ENCODE data around the gene UCP2.
A peak's percentile ranks its signal among the peaks of the same experiment; 100 is the strongest.

The UCP2 gene

GRCh38 chr11:73982595-73982989, at the start of gene UCP2:
Gene UCP2 (minus strand): TSS chr11:73982843. CDS start chr11:73978378, 4,465 bp downstream.
- H3K9me3 Mint-ChIP-seq: no peaks in the 10 kb centered on the region
- H3K4me1 Mint-ChIP-seq (ENCODE audit: low read depth): peaks cover 65% of the 10 kb centered on the region
- peaks cover 59% of the 10 kb centered on the region for H3K36me3 Mint-ChIP-seq (ENCODE audit: low read depth)
- H3K27me3 Mint-ChIP-seq: no peaks in the 10 kb centered on the region
- DNase-seq: peak; percentile 90
- H3K27ac Mint-ChIP-seq: peak within 1 kb of the TSS; percentile 99
- peak within 1 kb of the TSS; percentile 90 for H3K4me3 Mint-ChIP-seq

GRCh38 chr11:74030723-74031676, 48.4 kb upstream of the UCP2 start:
- peaks cover 78% of the 10 kb centered on the region for H3K36me3 Mint-ChIP-seq (ENCODE audit: low read depth)

GRCh38 chr11:74025467-74026166, 43.0 kb upstream of the UCP2 start:
- Mint-ChIP-seq H3K4me1 (ENCODE audit: low read depth) (peaks cover 40% of the 10 kb centered on the region), H3K27me3 (no peaks in the 10 kb centered on the region), H3K4me3 (no peak overlapping the region), H3K9me3 (no peaks in the 10 kb centered on the region), H3K27ac (peak overlapping the region; percentile 76), H3K36me3 (ENCODE audit: low read depth) (peaks cover 54% of the 10 kb centered on the region)
- no peak for DNase-seq

More at GRCh38 chr11:74030723-74031676, 48.4 kb upstream of the UCP2 start:
- peak overlapping the region; percentile 11 for H3K4me3 Mint-ChIP-seq
- no peak for DNase-seq
- no peaks in the 10 kb centered on the region for H3K9me3 Mint-ChIP-seq
- no peaks in the 10 kb centered on the region for H3K27me3 Mint-ChIP-seq
- H3K27ac Mint-ChIP-seq: peak overlapping the region; percentile 42
- H3K4me1 Mint-ChIP-seq (ENCODE audit: low read depth): peaks cover 29% of the 10 kb centered on the region

- Mint-ChIP-seq H3K27me3 (no peaks in the 10 kb centered on the region), H3K9me3 (no peaks in the 10 kb centered on the region), H3K36me3 (ENCODE audit: low read depth) (peaks cover 54% of the 10 kb centered on the region), H3K27ac (peak overlapping the region; percentile 79), H3K4me3 (no peak overlapping the region), H3K4me1 (ENCODE audit: low read depth) (peaks cover 33% of the 10 kb centered on the region)
- peak; percentile 45 for DNase-seq
These were observed 41.8 kb upstream of the UCP2 start for GRCh38 chr11:74024261-74025029.

GRCh38 chr11:74023276-74023675, 40.6 kb upstream of the UCP2 start:
- Mint-ChIP-seq H3K27me3 (no peaks in the 10 kb centered on the region), H3K27ac (no peak overlapping the region), H3K9me3 (no peaks in the 10 kb centered on the region), H3K36me3 (ENCODE audit: low read depth) (peaks cover 43% of the 10 kb centered on the region), H3K4me3 (no peak overlapping the region), H3K4me1 (ENCODE audit: low read depth) (peaks cover 33% of the 10 kb centered on the region)
- DNase-seq: no peak

GRCh38 chr11:74022546-74022945, 39.9 kb upstream of the UCP2 start:
- Mint-ChIP-seq H3K9me3 (no peaks in the 10 kb centered on the region), H3K27me3 (no peaks in the 10 kb centered on the region), H3K36me3 (ENCODE audit: low read depth) (peaks cover 44% of the 10 kb centered on the region), H3K27ac (no peak overlapping the region), H3K4me3 (no peak overlapping the region), H3K4me1 (ENCODE audit: low read depth) (peaks cover 33% of the 10 kb centered on the region)
- no peak for DNase-seq

GRCh38 chr11:74021998-74022397, 39.4 kb upstream of the UCP2 start:
- Mint-ChIP-seq H3K36me3 (ENCODE audit: low read depth) (peaks cover 47% of the 10 kb centered on the region), H3K4me3 (no peak overlapping the region), H3K9me3 (no peaks in the 10 kb centered on the region), H3K27ac (no peak overlapping the region), H3K4me1 (ENCODE audit: low read depth) (peaks cover 35% of the 10 kb centered on the region), H3K27me3 (no peaks in the 10 kb centered on the region)
- no peak for DNase-seq

GRCh38 chr11:74020539-74020938, 37.9 kb upstream of the UCP2 start:
- DNase-seq: no peak
- Mint-ChIP-seq H3K27ac (no peak overlapping the region), H3K4me3 (no peak overlapping the region), H3K27me3 (no peaks in the 10 kb centered on the region), H3K9me3 (no peaks in the 10 kb centered on the region), H3K4me1 (ENCODE audit: low read depth) (peaks cover 37% of the 10 kb centered on the region), H3K36me3 (ENCODE audit: low read depth) (peaks cover 52% of the 10 kb centered on the region)

- Mint-ChIP-seq H3K36me3 (ENCODE audit: low read depth) (peaks cover 52% of the 10 kb centered on the region), H3K4me1 (ENCODE audit: low read depth) (peaks cover 38% of the 10 kb centered on the region), H3K27me3 (no peaks in the 10 kb centered on the region), H3K9me3 (no peaks in the 10 kb centered on the region), H3K4me3 (no peak overlapping the region), H3K27ac (no peak overlapping the region)
- peak; percentile 75 for DNase-seq
These were observed 37.2 kb upstream of the UCP2 start for GRCh38 chr11:74019860-74020259.

GRCh38 chr11:74019104-74019738, 36.6 kb upstream of the UCP2 start:
- no peaks in the 10 kb centered on the region for H3K27me3 Mint-ChIP-seq
- DNase-seq: peak; percentile 42
- no peak overlapping the region for H3K4me3 Mint-ChIP-seq
- peaks cover 40% of the 10 kb centered on the region for H3K4me1 Mint-ChIP-seq (ENCODE audit: low read depth)
- H3K27ac Mint-ChIP-seq: peak overlapping the region; percentile 61
- H3K9me3 Mint-ChIP-seq: no peaks in the 10 kb centered on the region
- peaks cover 55% of the 10 kb centered on the region for H3K36me3 Mint-ChIP-seq (ENCODE audit: low read depth)

GRCh38 chr11:74018331-74019005, 35.8 kb upstream of the UCP2 start:
- no peaks in the 10 kb centered on the region for H3K9me3 Mint-ChIP-seq
- H3K27me3 Mint-ChIP-seq: no peaks in the 10 kb centered on the region
- no peak overlapping the region for H3K4me3 Mint-ChIP-seq
- H3K36me3 Mint-ChIP-seq (ENCODE audit: low read depth): peaks cover 56% of the 10 kb centered on the region
- DNase-seq: no peak
- peak overlapping the region; percentile 61 for H3K27ac Mint-ChIP-seq
- peaks cover 40% of the 10 kb centered on the region for H3K4me1 Mint-ChIP-seq (ENCODE audit: low read depth)

- Mint-ChIP-seq H3K27ac (no peak overlapping the region), H3K36me3 (ENCODE audit: low read depth) (peaks cover 55% of the 10 kb centered on the region), H3K4me1 (ENCODE audit: low read depth) (peaks cover 44% of the 10 kb centered on the region), H3K4me3 (no peak overlapping the region), H3K27me3 (no peaks in the 10 kb centered on the region), H3K9me3 (no peaks in the 10 kb centered on the region)
- no peak for DNase-seq
These were observed 35.0 kb upstream of the UCP2 start for GRCh38 chr11:74017631-74018030.

- Mint-ChIP-seq H3K4me3 (no peak overlapping the region), H3K36me3 (ENCODE audit: low read depth) (peaks cover 64% of the 10 kb centered on the region), H3K9me3 (no peaks in the 10 kb centered on the region), H3K4me1 (ENCODE audit: low read depth) (peaks cover 60% of the 10 kb centered on the region), H3K27ac (peak overlapping the region; percentile 42), H3K27me3 (no peaks in the 10 kb centered on the region)
- DNase-seq: no peak
These were observed 33.5 kb upstream of the UCP2 start for GRCh38 chr11:74015919-74016684.
